GM19043 (cell line): ENCODE measurements around the gene ERC2.

ENCODE experiments used
- ATAC-seq: cut with Tn5 transposase; IDR thresholded peaks from one replicate; pipeline ENCODE4 v1.9.1; 2021; ENCODE audit warnings: low read depth; ENCODE audit not compliant: unreplicated experiment

The ERC2 gene

GRCh38 chr3:55902221-55902900 lies 565.9 kb downstream of the ERC2 start:
- ATAC-seq = no peak

GRCh38 chr3:55899887-55900286 lies 568.4 kb downstream of the ERC2 start:
- ATAC-seq = no peak

- ATAC-seq = no peak
Measured at GRCh38 chr3:55897573-55898224, 570.6 kb downstream of the ERC2 start.

GRCh38 chr3:55895897-55896566 lies 572.2 kb downstream of the ERC2 start:
- ATAC-seq = no peak

- no peak for ATAC-seq
Measured at GRCh38 chr3:55894605-55895004, 573.7 kb downstream of the ERC2 start.

- ATAC-seq = no peak
Measured at GRCh38 chr3:55893045-55893664, 575.1 kb downstream of the ERC2 start.

GRCh38 chr3:55891106-55891505 lies 577.2 kb downstream of the ERC2 start:
- no peak for ATAC-seq

GRCh38 chr3:55888282-55888885 lies 579.9 kb downstream of the ERC2 start:
- no peak for ATAC-seq

GRCh38 chr3:55885721-55886120 lies 582.5 kb downstream of the ERC2 start:
- no peak for ATAC-seq

GRCh38 chr3:55884491-55885285 lies 583.6 kb downstream of the ERC2 start:
- ATAC-seq = no peak

GRCh38 chr3:55884066-55884465 lies 584.2 kb downstream of the ERC2 start:
- no peak for ATAC-seq

- no peak for ATAC-seq
Measured at GRCh38 chr3:55882006-55882405, 586.3 kb downstream of the ERC2 start.

GRCh38 chr3:55880357-55880756 lies 587.9 kb downstream of the ERC2 start:
- no peak for ATAC-seq

GRCh38 chr3:55879901-55880331 lies 588.4 kb downstream of the ERC2 start:
- no peak for ATAC-seq

GRCh38 chr3:55877703-55878102 lies 590.6 kb downstream of the ERC2 start:
- ATAC-seq = no peak

GRCh38 chr3:55876560-55876959 lies 591.7 kb downstream of the ERC2 start:
- ATAC-seq = no peak

- no peak for ATAC-seq
Measured at GRCh38 chr3:55875113-55875512, 593.2 kb downstream of the ERC2 start.

GRCh38 chr3:55873523-55874254 lies 594.6 kb downstream of the ERC2 start:
- ATAC-seq = no peak

- ATAC-seq = no peak
Measured at GRCh38 chr3:55870594-55870993, 597.7 kb downstream of the ERC2 start.
